Renal cortex interstitium (tissue), 11 donors: Measurements from ENCODE around the gene FUS. TPM values are rescaled to one million over a fixed set of nuclear protein-coding genes. Genes with fewer than 3 reads are reported as not detected.
A peak's percentile ranks its signal among the peaks of the same experiment; 100 is the strongest.

Experiments
- DNase-seq, 11 donors: peaks; one replicate each; pipeline ENCODE4 v3.0.0-alpha.2; 2013; ENCODE audit warnings: low read depth in 9 of 11, low spot score in 4 of 11; ENCODE audit errors: extremely low read depth in 1 of 11
- polyA plus RNA-seq, 3 donors: library from polyadenylated mRNA; unstranded; fragments of 120-200 nt; gene quantifications; one replicate each; pipeline ENCODE4 v1.2.1, GENCODE V29; 2013; ENCODE audit not compliant: insufficient read length in 3 of 3

The FUS gene
- polyA plus RNA-seq, 3 donors, result 736 to 808 (median 782) TPM

DNA sequence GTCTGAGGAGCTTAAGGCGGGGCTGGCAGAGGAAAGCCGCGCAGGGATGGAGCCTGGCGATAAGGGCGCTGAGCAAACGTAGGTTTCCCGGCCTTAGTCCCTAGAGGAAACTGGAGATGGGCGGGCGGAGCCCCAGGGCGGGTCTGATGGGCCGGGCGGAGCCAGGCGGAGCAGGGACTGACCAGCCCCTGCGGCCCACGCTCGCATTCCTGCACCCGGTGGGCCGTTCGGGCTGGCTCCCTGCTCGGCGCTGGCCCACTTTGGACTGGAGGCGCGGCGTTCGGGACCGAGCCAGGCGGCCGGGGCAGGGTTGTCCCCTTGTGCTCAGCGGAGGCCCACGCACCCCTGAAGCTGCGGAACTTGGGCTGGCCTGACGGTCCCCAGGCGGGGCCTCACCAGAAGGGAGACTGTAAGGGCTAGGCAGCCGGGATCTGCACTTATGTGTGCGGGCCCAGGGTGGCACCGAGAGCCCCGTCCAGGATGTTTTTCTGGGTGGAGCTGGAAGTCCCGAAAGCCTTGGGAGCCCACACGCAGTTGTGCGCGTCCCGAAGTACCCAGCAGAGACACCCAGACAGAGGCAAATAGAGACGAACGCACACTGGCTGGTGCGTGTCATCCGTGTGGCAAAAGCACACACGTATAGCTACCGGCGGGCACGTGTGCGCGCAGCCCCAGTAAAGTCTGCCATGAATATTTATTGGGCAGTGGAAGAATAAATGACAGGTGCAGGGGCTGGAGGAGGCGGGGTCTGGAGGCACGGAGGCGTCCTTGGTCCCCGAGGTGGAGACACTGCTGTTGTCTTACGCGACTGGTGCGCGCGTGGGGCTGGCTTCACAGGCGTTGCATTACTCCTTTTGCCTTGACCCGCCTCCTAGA is 35.6 kb downstream of the FUS start:
- peak in 1 of 11 donors; percentile 21 for DNase-seq

DNA sequence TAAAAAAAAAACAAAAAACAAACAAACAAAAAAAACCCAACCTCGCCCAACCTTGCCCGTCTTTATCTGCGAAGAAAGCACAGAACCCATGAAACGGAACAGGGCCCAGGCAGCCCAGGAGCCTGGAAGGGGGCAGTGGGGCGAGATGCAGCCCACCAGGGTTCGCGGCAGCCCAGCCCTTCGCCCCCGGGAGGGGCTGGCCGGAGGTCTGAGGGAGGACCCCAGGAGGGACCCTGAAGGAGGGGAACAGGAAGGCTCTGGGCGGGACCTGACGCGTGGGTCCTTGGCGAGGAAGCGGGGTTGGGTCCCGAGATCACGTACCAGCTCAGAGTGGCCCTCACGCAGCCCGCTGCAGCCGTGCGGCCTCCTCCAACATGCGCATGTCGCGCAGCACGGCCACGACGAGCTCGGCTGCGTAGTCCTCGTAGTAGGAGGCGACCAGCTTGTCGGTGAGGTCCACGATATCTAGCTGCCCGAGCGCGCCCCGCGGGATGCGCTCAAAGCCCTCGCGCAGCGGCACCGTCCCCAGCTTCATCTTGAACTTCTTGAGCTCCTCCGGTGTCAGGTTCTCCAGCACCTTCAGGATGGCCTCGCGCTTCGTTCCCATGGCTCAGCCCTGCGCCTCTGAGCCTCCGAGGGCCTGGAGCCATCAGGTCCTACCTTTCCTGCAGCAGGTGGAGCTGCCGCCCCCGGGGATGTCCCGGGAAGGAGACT is 36.6 kb downstream of the FUS start, which contains the start of gene PYDC1:
Gene PYDC1, minus strand, starts transcription at position 714 of the 714 bp plus-strand sequence. Its CDS starts 107 bp downstream, at position 607.
- DNase-seq, result no peak

DNA sequence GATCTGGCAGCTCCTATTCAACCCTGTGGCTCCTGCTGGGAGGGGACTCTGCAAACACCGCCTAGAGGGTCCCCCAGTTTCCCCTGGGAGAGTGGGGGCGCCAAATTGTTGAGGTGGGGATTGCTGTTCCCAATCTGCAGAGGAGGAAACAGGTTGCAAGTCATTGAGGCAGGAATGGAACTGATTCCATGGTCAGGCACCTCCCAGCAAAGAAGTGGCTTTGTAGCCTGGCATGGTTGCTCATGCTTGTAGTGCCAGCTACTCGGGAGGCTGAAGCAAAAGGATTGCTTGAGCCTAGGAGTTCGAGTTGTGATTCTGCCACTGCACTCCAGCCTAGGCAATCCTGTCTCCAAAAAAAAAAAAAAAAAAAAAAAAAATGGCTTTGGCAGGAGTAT is 37.2 kb downstream of the FUS start:
- no peak for DNase-seq

DNA sequence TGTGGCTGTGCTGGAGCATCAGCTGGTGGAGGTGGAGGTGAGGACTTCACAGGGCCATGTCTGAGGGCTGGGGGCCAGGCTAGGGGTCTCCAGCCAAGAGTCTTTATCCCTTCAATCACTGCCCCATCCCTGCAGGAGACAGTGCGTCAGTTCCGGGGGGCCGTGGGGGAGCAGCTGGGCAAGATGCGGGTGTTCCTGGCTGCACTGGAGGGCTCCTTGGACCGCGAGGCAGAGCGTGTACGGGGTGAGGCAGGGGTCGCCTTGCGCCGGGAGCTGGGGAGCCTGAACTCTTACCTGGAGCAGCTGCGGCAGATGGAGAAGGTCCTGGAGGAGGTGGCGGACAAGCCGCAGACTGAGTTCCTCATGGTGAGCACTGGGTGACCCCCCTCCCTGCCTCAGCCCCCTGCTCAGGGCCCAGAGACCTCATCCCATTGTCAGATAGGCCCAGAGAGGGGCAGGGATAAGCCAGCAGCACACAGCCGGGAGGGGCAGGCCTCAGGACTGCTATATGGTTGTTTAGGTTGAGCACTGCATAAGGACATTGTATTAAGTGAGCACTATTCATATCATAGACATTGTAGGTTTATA is 39.3 kb downstream of the FUS start:
- no peak for DNase-seq

DNA sequence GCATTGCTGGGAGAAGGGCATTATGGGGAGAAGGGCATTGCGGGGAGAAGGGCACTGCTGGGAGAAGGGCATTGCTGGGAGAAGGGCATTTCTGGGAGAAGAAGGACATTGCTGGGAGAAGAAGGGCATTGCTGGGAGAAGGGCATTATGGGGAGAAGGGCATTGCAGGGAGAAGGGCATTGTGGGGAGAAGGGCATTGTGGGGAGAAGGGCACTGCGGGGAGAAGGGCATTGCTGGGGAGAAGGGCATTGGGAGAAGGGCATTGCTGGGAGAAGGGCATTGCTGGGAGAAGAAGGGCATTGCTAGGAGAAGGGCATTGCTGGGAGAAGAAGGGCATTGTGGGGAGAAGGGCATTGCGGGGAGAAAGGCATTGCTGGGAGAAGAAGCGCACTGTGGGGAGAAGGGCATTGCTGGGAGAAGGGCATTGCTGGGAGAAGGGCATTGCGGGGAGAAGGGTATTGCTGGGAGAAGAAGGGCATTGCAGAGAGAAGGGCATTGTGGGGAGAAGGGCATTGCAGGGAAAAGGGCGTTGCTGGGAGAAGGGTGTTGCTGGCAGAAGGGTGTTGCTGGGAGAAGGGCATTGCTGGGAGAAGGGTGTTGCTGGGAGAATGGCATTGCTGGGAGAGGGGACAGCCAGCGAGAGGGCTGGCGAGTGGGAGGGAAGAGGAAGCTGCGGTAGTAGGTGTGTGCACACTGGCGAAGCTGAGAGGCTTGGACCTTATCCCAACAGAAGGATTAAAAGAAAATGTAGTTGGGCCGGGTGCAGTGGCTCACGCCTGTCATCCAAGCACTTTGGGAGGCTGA is 41.6 kb downstream of the FUS start:
- DNase-seq, result no peak

DNA sequence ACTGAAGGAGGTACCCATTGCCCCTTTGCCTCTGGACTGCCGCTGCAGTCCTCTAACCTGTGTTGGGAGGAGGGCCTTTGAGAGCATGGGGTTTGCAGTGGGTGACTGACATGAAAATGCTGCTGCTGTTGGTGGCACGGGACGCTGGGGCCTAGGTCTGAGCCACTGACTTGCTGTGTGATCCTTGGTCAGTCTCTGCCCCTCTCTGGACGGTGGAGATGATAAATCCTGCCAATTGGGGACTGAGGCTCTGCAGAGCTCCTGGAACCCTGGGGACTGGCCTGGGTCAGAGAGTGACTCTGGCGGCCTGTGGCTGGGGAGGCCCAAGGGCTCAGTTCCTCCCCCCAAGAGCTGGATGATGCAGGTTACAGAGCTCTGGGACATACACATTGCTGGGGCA is 43.1 kb downstream of the FUS start:
- no peak for DNase-seq

DNA sequence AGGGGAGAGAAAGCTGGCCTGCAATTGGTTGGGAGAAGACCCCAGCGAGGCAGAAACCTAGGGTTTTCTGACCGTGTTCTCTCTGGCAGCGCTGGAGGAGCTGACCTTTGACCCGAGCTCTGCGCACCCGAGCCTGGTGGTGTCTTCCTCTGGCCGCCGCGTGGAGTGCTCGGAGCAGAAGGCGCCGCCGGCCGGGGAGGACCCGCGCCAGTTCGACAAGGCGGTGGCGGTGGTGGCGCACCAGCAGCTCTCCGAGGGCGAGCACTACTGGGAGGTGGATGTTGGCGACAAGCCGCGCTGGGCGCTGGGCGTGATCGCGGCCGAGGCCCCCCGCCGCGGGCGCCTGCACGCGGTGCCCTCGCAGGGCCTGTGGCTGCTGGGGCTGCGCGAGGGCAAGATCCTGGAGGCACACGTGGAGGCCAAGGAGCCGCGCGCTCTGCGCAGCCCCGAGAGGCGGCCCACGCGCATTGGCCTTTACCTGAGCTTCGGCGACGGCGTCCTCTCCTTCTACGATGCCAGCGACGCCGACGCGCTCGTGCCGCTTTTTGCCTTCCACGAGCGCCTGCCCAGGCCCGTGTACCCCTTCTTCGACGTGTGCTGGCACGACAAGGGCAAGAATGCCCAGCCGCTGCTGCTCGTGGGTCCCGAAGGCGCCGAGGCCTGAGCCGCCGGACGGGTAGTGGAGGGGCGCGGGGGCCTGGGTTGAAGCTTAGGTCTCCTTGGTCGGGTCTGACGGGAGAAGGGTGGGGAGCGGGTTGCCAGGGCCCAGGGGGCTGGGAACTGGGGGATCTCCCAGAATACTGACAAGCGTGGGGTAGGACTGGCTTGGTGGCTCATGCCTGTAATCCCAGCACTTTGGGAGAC is 44.4 kb downstream of the FUS start:
- no peak for DNase-seq

DNA sequence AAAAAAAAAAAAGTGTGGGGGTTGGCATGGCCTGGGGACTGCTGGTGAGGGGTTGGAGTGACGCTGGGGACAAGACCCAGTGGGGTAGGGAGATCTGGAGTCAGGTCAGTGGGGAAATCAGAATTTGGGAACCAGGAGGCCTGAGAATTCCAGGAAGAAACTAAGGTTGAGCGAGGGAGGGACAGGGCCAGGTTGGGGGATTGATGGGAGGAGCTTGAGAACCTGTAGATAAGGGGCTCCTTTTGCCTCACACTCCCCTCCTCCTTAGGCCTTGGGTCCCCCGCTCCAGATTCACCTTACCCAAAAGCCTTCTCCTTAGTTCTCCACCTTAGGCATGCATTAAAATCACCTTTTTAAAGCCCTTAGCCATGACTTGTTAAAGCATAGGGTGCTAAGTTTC is 45.3 kb downstream of the FUS start:
- DNase-seq, result no peak

DNA sequence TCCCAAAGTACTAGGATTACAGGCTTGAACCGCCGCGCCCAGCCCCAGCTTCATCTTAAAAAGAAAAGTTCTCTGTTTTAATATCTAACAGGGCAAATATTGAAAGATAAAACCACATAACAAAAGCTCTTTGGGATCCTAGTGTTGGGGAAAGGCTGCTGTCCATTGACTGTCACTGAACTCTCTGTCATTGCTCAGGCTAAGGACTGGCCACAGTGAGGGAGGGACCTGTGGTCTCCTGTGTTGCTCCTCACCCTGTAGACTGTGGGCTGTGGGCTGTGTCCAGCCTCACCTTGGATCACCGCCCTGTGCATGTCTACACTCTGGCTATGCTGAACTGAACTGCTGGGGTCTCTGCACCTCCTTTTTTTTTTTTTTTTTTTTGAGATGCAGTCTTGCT is 48.3 kb downstream of the FUS start:
- no peak for DNase-seq

DNA sequence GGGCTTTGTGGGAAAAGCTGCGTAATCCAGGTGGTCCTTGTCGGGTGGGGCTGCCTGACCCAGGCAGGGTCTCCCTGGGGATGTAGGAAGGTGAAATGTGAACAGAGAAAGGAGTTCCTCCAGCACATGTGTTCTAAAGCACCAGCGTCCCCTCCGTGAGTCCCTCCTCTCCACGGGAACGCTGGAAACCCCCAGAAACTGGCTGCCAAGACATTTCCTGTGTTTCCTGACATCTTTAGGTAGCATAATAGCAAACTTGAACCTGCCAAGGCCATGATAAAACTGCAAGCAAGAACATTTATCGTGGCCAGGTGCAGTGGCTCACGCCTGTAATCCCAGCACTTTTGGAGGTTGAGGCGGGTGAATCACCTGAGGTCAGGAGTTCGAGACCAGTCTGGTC is 49.6 kb downstream of the FUS start:
- no peak for DNase-seq

DNA sequence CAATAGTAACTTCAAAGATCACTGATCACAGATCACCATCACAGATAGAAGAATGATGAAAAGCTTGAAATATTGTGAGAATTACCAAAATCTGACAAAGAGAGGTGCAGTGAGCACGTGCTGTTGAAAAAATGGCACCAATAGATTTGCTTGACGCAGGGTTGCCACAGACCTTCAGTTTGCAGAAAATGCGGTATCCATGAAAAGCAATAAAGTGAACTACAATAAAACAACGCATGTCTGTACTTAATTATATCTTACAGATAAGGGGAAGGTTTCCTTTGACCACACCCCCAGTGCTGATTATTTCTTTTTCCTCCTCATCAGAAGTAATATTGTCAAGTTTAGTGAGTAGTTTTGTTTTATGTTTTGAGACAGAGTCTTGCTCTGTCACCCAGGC is 58.1 kb downstream of the FUS start:
- DNase-seq, result no peak

Other genes with a start within 250 kb of the FUS start
- gene ORAI3, start 231.1 kb upstream of the FUS start, polyA plus RNA-seq, result 10 to 100 TPM; 17.7 to 19.8 (median 19.1) TPM
- 10 to 100 TPM; 17.3 to 19.7 (median 18.7) TPM for gene SETD1A, start 222.4 kb upstream of the FUS start, polyA plus RNA-seq
- gene HSD3B7, start 194.9 kb upstream of the FUS start, polyA plus RNA-seq, result 10 to 100 TPM in 1 of 3 donors, 1 to 10 TPM in 2; 7.2 to 10.7 (median 7.7) TPM
- 1 to 10 TPM; 1.2 to 2.7 (median 1.6) TPM for gene STX1B, start 169.5 kb upstream of the FUS start, polyA plus RNA-seq
- 10 to 100 TPM; 32.8 to 46.2 (median 39.5) TPM for gene STX4, start 146.6 kb upstream of the FUS start, polyA plus RNA-seq
- gene ZNF668, start 105.9 kb upstream of the FUS start, polyA plus RNA-seq, result 1 to 10 TPM; 3.6 to 6.9 (median 5.4) TPM
- 10 to 100 TPM; 10.5 to 14.7 (median 14.0) TPM for gene ZNF646, start 105.7 kb upstream of the FUS start, polyA plus RNA-seq
- 1 to 10 TPM in 2 of 3 donors, under 1 TPM in 1; 0.89 to 1.8 (median 1.2) TPM for gene PRSS53, start 91.2 kb upstream of the FUS start, polyA plus RNA-seq
- gene VKORC1, start 85.3 kb upstream of the FUS start, polyA plus RNA-seq, result 10 to 100 TPM; 63.3 to 80.3 (median 73.5) TPM
- gene BCKDK, start 71.8 kb upstream of the FUS start, polyA plus RNA-seq, result 10 to 100 TPM; 29.5 to 44.1 (median 42.6) TPM
- gene KAT8, start 62.5 kb upstream of the FUS start, polyA plus RNA-seq, result 10 to 100 TPM; 65.5 to 82.0 (median 69.7) TPM
- 10 to 100 TPM; 52.9 to 88.8 (median 62.3) TPM for gene PRSS8, start 44.4 kb upstream of the FUS start, polyA plus RNA-seq
- gene PRSS36, start 30.1 kb upstream of the FUS start, polyA plus RNA-seq, result 1 to 10 TPM in 2 of 3 donors, under 1 TPM in 1; 0.78 to 1.6 (median 1.6) TPM
- gene PYCARD, start 22.6 kb downstream of the FUS start, polyA plus RNA-seq, result 10 to 100 TPM in 2 of 3 donors, 1 to 10 TPM in 1; 7.2 to 11.1 (median 10.9) TPM
- under 1 TPM; 0.09 to 0.18 (median 0.09) TPM for gene TRIM72, start 34.0 kb downstream of the FUS start, polyA plus RNA-seq
- gene PYDC1, start 37.0 kb downstream of the FUS start, polyA plus RNA-seq, result not detected
- gene ITGAM, start 79.8 kb downstream of the FUS start, polyA plus RNA-seq, result 1 to 10 TPM; 1.9 to 2.1 (median 1.9) TPM
- gene ITGAX, start 175.0 kb downstream of the FUS start, polyA plus RNA-seq, result 1 to 10 TPM in 1 of 3 donors, under 1 TPM in 2; 0.39 to 1.9 (median 0.65) TPM
- under 1 TPM; 0.08 to 0.22 (median 0.17) TPM for gene ITGAD, start 213.2 kb downstream of the FUS start, polyA plus RNA-seq
- 1 to 10 TPM in 2 of 3 donors, under 1 TPM in 1; 0.51 to 1.6 (median 1.2) TPM for gene COX6A2, start 248.2 kb downstream of the FUS start, polyA plus RNA-seq